BE2C (cell line): ENCODE results near the gene SLAMF7.

ENCODE experiments used
- DNase-seq: peaks from one replicate; pipeline ENCODE4 v3.0.0-alpha.2; 2020
- H3K27me3 ChIP-seq: fragments of 250-450 bp; sonication (Bioruptor Pico); 2 replicates; pipeline ENCODE4 v1.5.1; 2020; ENCODE audit warnings: mild to moderate bottlenecking
- H3K36me3 ChIP-seq: fragments of 250-450 bp; sonication (Bioruptor Pico); 2 replicates; pipeline ENCODE4 v1.5.1; 2020; ENCODE audit warnings: mild to moderate bottlenecking
- H3K4me1 ChIP-seq: fragments of 250-450 bp; sonication (Bioruptor Pico); 2 replicates; pipeline ENCODE4 v1.5.1; 2020
- H3K4me3 ChIP-seq: 2 replicates; pipeline ENCODE4 v1.5.1; 2011; ENCODE audit warnings: low read depth, low read length
- H3K9me3 ChIP-seq: fragments of 250-450 bp; sonication (Bioruptor Pico); 2 replicates; pipeline ENCODE4 v1.5.1; 2020
- TF ChIP-seq, protein P1 (sequence below): IDR thresholded peaks from 2 replicates; pipeline ENCODE4 v1.5.1; 2012; ENCODE audit warnings: mild to moderate bottlenecking, low read depth, low read length

Gene SLAMF7

GRCh38 chr1:160742428-160743127, 3.5 kb downstream of the SLAMF7 start:
- Histone ChIP-seq H3K4me1 (no peaks in the 10 kb centered on the region), H3K36me3 (no peaks in the 10 kb centered on the region), H3K9me3 (no peaks in the 10 kb centered on the region), H3K4me3 (no peak overlapping the region), H3K27me3 (no peaks in the 10 kb centered on the region)
- DNase-seq: no peak
- TF ChIP-seq, protein P1, sequence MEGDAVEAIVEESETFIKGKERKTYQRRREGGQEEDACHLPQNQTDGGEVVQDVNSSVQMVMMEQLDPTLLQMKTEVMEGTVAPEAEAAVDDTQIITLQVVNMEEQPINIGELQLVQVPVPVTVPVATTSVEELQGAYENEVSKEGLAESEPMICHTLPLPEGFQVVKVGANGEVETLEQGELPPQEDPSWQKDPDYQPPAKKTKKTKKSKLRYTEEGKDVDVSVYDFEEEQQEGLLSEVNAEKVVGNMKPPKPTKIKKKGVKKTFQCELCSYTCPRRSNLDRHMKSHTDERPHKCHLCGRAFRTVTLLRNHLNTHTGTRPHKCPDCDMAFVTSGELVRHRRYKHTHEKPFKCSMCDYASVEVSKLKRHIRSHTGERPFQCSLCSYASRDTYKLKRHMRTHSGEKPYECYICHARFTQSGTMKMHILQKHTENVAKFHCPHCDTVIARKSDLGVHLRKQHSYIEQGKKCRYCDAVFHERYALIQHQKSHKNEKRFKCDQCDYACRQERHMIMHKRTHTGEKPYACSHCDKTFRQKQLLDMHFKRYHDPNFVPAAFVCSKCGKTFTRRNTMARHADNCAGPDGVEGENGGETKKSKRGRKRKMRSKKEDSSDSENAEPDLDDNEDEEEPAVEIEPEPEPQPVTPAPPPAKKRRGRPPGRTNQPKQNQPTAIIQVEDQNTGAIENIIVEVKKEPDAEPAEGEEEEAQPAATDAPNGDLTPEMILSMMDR: no peak

DNA sequence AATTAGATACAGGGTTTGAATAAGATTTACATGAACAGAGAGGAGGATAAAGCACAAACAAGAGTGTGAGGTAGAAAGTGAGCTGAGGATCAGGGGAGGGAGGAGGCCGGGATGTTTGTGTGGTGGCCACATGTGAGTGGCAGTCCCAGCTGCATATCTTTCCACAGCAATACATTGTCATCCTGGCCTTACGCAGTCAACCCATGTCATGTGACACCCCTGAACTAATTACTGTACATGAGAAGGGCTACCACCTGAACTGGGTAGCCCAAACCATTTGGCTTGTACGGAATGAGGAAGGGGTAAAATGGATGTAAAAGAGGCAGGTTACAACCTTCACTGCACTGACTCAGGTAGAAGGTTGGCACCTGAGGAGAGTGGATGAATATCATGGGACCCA, 4.2 kb downstream of the SLAMF7 start:
- Histone ChIP-seq H3K36me3 (no peaks in the 10 kb centered on the region), H3K4me3 (no peak overlapping the region), H3K4me1 (no peaks in the 10 kb centered on the region), H3K9me3 (no peaks in the 10 kb centered on the region), H3K27me3 (no peaks in the 10 kb centered on the region)
- TF ChIP-seq, protein P1: no peak
- no peak for DNase-seq

DNA sequence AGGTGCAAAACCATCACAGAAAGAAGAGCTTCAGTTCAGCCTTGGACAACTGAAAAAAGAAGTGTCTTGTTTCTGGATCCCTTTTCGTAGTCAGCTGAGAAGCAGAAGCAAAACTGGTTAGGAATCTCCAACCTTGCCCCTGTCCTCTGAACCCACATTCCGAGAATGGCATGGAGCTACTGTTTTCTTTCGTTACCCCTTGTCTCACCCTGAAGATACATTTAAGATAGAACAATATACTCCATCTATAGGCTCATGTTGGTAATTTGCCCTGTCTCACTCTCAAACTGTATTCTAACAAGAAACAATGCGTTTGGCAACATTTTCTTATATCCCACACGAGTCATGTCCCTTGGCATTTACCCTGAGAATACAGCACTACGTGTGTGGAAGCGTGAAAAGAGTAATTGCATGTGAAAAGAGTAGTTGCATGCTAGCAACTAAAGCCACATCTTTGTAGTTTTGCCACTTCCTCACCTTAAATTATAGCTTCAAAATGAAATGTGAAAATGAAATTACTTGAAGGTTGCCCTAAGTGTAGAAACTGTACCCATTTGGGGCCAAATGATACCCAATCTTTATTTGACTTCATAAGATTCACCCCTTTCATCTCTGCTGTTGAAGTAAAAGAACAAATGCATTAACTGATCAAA, 5.3 kb downstream of the SLAMF7 start:
- H3K9me3 ChIP-seq: no peaks in the 10 kb centered on the region
- no peaks in the 10 kb centered on the region for H3K4me1 ChIP-seq
- H3K27me3 ChIP-seq: no peaks in the 10 kb centered on the region
- TF ChIP-seq, protein P1: no peak
- DNase-seq: no peak
- no peak overlapping the region for H3K4me3 ChIP-seq
- H3K36me3 ChIP-seq: no peaks in the 10 kb centered on the region

GRCh38 chr1:160744852-160745520, 5.9 kb downstream of the SLAMF7 start:
- no peak for DNase-seq
- H3K4me3 ChIP-seq: no peak overlapping the region
- H3K27me3 ChIP-seq: no peaks in the 10 kb centered on the region
- H3K4me1 ChIP-seq: no peaks in the 10 kb centered on the region
- no peaks in the 10 kb centered on the region for H3K36me3 ChIP-seq
- H3K9me3 ChIP-seq: no peaks in the 10 kb centered on the region
- TF ChIP-seq, protein P1: no peak

- no peak overlapping the region for H3K4me3 ChIP-seq
- no peaks in the 10 kb centered on the region for H3K9me3 ChIP-seq
- DNase-seq: no peak
- no peaks in the 10 kb centered on the region for H3K4me1 ChIP-seq
- H3K27me3 ChIP-seq: no peaks in the 10 kb centered on the region
- H3K36me3 ChIP-seq: no peaks in the 10 kb centered on the region
- TF ChIP-seq, protein P1: no peak
These were observed 6.5 kb downstream of the SLAMF7 start for GRCh38 chr1:160745551-160745950.
